H9 (cell line): ENCODE measurements around the gene PID1. TPM values are rescaled to one million over a fixed set of nuclear protein-coding genes. Genes with fewer than 3 reads are reported as not detected.

ENCODE experiments used
- DNase-seq: peaks from one replicate; pipeline ENCODE4 v3.0.0-alpha.2; 2017
- H2AFZ ChIP-seq: one replicate; pipeline ENCODE4 v1.6.1; 2013; ENCODE audit warnings: mild to moderate bottlenecking, low read length, control low read depth, moderate library complexity
- H2AK5ac ChIP-seq: 2 replicates; pipeline ENCODE4 v1.6.1; 2013; ENCODE audit warnings: low read length, control low read depth, mixed read lengths; ENCODE audit not compliant: insufficient read length
- H2BK120ac ChIP-seq: one replicate; pipeline ENCODE4 v1.6.1; 2013; ENCODE audit warnings: low read depth, mild to moderate bottlenecking, low read length, control low read depth, inconsistent platforms; ENCODE audit not compliant: poor library complexity, severe bottlenecking
- H2BK12ac ChIP-seq: 2 replicates; pipeline ENCODE4 v1.6.1; 2013; ENCODE audit warnings: low read length, control low read depth, mixed read lengths, low read depth; ENCODE audit not compliant: insufficient read length
- H2BK15ac ChIP-seq: 2 replicates; pipeline ENCODE4 v1.6.1; 2013; ENCODE audit warnings: low read depth, low read length, control low read depth
- H2BK20ac ChIP-seq: one replicate; pipeline ENCODE4 v1.6.1; 2013; ENCODE audit warnings: low read depth, mild to moderate bottlenecking, low read length, control low read depth, inconsistent platforms; ENCODE audit not compliant: poor library complexity, severe bottlenecking
- H2BK5ac ChIP-seq: 2 replicates; pipeline ENCODE4 v1.6.1; 2013; ENCODE audit warnings: low read length, control low read depth, mixed read lengths; ENCODE audit not compliant: insufficient read length
- H3K14ac ChIP-seq: 2 replicates; pipeline ENCODE4 v1.6.1; 2013; ENCODE audit warnings: low read length, control low read depth; ENCODE audit not compliant: insufficient read depth
- H3K18ac ChIP-seq: 2 replicates; pipeline ENCODE4 v1.6.1; 2013; ENCODE audit warnings: low read depth, mild to moderate bottlenecking, mixed read lengths, low read length, control low read depth; ENCODE audit not compliant: insufficient read length
- H3K23ac ChIP-seq: 2 replicates; pipeline ENCODE4 v1.6.1; 2013; ENCODE audit warnings: low read length, control low read depth, mixed read lengths, low read depth; ENCODE audit not compliant: insufficient read length
- H3K23me2 ChIP-seq: 2 replicates; pipeline ENCODE4 v1.6.1; 2013; ENCODE audit warnings: low read depth, mild to moderate bottlenecking, mixed read lengths, low read length, control low read depth; ENCODE audit not compliant: insufficient read length, poor library complexity, severe bottlenecking
- H3K27ac ChIP-seq: 2 replicates; pipeline ENCODE4 v1.5.1; 2013; ENCODE audit warnings: low read length, control low read depth, mixed read lengths, low read depth; ENCODE audit not compliant: insufficient read length
- H3K27me3 ChIP-seq: 2 replicates; pipeline ENCODE4 v1.6.1; 2013; ENCODE audit warnings: low read length, control low read depth, inconsistent platforms; ENCODE audit not compliant: insufficient read depth
- H3K4ac ChIP-seq: 2 replicates; pipeline ENCODE4 v1.6.1; 2013; ENCODE audit warnings: low read depth, mild to moderate bottlenecking, control low read depth, inconsistent platforms, low read length, moderate library complexity
- H3K4me1 ChIP-seq: 2 replicates; pipeline ENCODE4 v1.6.1; 2013; ENCODE audit warnings: low read length, control low read depth, inconsistent platforms; ENCODE audit not compliant: insufficient read depth
- H3K4me2 ChIP-seq: 2 replicates; pipeline ENCODE4 v1.6.1; 2013; ENCODE audit warnings: low read length, control low read depth, mixed read lengths; ENCODE audit not compliant: insufficient read length, insufficient read depth
- H3K56ac ChIP-seq: 2 replicates; pipeline ENCODE4 v1.6.1; 2013; ENCODE audit warnings: low read depth, mild to moderate bottlenecking, mixed read lengths, low read length, control low read depth; ENCODE audit not compliant: insufficient read length
- H3K79me1 ChIP-seq: 2 replicates; pipeline ENCODE4 v1.6.1; 2013; ENCODE audit warnings: low read depth, mild to moderate bottlenecking, moderate library complexity, low read length, control low read depth, inconsistent platforms; ENCODE audit not compliant: insufficient read depth, poor library complexity, severe bottlenecking
- H3K79me2 ChIP-seq: 2 replicates; pipeline ENCODE4 v1.6.1; 2013; ENCODE audit warnings: low read length, control low read depth, inconsistent platforms; ENCODE audit not compliant: insufficient read depth
- H3K9ac ChIP-seq: 2 replicates; pipeline ENCODE4 v1.6.1; 2013; ENCODE audit warnings: low read length, control low read depth, mixed read lengths; ENCODE audit not compliant: insufficient read length; ENCODE audit errors: extremely low read depth
- H3K9me3 ChIP-seq: one replicate; pipeline ENCODE4 v1.6.1; 2013; ENCODE audit warnings: low read depth, low read length, inconsistent platforms; ENCODE audit not compliant: control insufficient read depth
- H3T11ph ChIP-seq: one replicate; pipeline ENCODE4 v1.6.1; 2013; ENCODE audit warnings: mild to moderate bottlenecking, low read length, control low read depth, inconsistent platforms
- H4K20me1 ChIP-seq: one replicate; pipeline ENCODE4 v1.6.1; 2013; ENCODE audit not compliant: control insufficient read depth, insufficient read length, insufficient read depth
- H4K5ac ChIP-seq: 2 replicates; pipeline ENCODE4 v1.6.1; 2013; ENCODE audit warnings: low read depth, mild to moderate bottlenecking, mixed read lengths, low read length, control low read depth; ENCODE audit not compliant: insufficient read length
- H4K8ac ChIP-seq: replicated peaks from 2 replicates; pipeline ENCODE4 v1.6.1; 2013; ENCODE audit warnings: low read length, control low read depth, mixed read lengths, low read depth; ENCODE audit not compliant: insufficient read length
- H4K91ac ChIP-seq: 2 replicates; pipeline ENCODE4 v1.6.1; 2013; ENCODE audit warnings: low read depth, mild to moderate bottlenecking, moderate library complexity, mixed read lengths, low read length, control low read depth; ENCODE audit not compliant: insufficient read length
- H3K27ac Mint-ChIP-seq, 3 experiments: 2 replicates in 2 of 3; 3 replicates in 1 of 3; pipeline ENCODE4 v1.8.0; 2020 to 2021; ENCODE audit warnings: mixed read lengths in 3 of 3, mild to moderate bottlenecking in 1 of 3, moderate library complexity in 1 of 3
- H3K27me3 Mint-ChIP-seq: 2 replicates; pipeline ENCODE4 v1.8.0; 2021; ENCODE audit warnings: low read depth, mild to moderate bottlenecking, moderate library complexity, mixed read lengths
- H3K36me3 Mint-ChIP-seq, 3 experiments: 2 replicates in 2 of 3; 3 replicates in 1 of 3; pipeline ENCODE4 v1.8.0; 2020 to 2021; ENCODE audit warnings: low read depth in 3 of 3, mixed read lengths in 3 of 3; ENCODE audit not compliant: insufficient read depth in 1 of 3
- H3K4me1 Mint-ChIP-seq, 2 experiments: 2 replicates each; pipeline ENCODE4 v1.8.0; 2020; ENCODE audit warnings: mixed read lengths in 2 of 2
- H3K4me3 Mint-ChIP-seq, 2 experiments: 2 replicates in 1 of 2; 3 replicates in 1 of 2; pipeline ENCODE4 v1.8.0; 2020 to 2021; ENCODE audit warnings: mild to moderate bottlenecking in 2 of 2, mixed read lengths in 2 of 2, moderate library complexity in 1 of 2
- H3K9me3 Mint-ChIP-seq, 2 experiments: 2 replicates in 1 of 2; 3 replicates in 1 of 2; pipeline ENCODE4 v1.8.0; 2020; ENCODE audit warnings: mild to moderate bottlenecking in 2 of 2, mixed read lengths in 2 of 2, moderate library complexity in 1 of 2
- total RNA-seq: library from RNA; stranded (reverse); gene quantifications from 2 replicates; pipeline ENCODE4 v1.2.1, GENCODE V29; 2021
- TF ChIP-seq, protein P1 (sequence below): fragments of 200-600 bp; sonication (generic); conservative IDR thresholded peaks from 3 replicates; pipeline ENCODE4 v1.8.0; 2021; ENCODE audit warnings: antibody characterized with exemption, mild to moderate bottlenecking

The PID1 gene
- total RNA-seq, 1 experiment from 2014 or later: 1.4 TPM

- Histone ChIP-seq H4K5ac (no peak overlapping the region), H3K4me1 (no peaks in the 10 kb centered on the region), H3K23me2 (no peaks in the 10 kb centered on the region), H3K23ac (no peak overlapping the region), H2BK20ac (no peak overlapping the region), H3K9me3 (no peaks in the 10 kb centered on the region), H4K8ac (no peak overlapping the region), H3K18ac (no peak overlapping the region), H3K27ac (no peak overlapping the region), H3K56ac (no peak overlapping the region), H3K4ac (no peak overlapping the region), H3K14ac (no peak overlapping the region), H3K27me3 (no peaks in the 10 kb centered on the region), H3T11ph (no peak overlapping the region), H4K91ac (no peak overlapping the region), H2AK5ac (no peak overlapping the region), H2BK120ac (no peak overlapping the region), H2BK5ac (no peak overlapping the region), H2BK12ac (no peak overlapping the region), H2AFZ (no peak overlapping the region), H3K4me2 (no peak overlapping the region), H4K20me1 (no peaks in the 10 kb centered on the region), H3K79me1 (no peaks in the 10 kb centered on the region), H2BK15ac (no peak overlapping the region), H3K79me2 (no peaks in the 10 kb centered on the region), H3K9ac (no peak overlapping the region)
- no peak overlapping the region for H3K27ac Mint-ChIP-seq
- H3K4me3 Mint-ChIP-seq: no peak overlapping the region
- TF ChIP-seq, protein P1, sequence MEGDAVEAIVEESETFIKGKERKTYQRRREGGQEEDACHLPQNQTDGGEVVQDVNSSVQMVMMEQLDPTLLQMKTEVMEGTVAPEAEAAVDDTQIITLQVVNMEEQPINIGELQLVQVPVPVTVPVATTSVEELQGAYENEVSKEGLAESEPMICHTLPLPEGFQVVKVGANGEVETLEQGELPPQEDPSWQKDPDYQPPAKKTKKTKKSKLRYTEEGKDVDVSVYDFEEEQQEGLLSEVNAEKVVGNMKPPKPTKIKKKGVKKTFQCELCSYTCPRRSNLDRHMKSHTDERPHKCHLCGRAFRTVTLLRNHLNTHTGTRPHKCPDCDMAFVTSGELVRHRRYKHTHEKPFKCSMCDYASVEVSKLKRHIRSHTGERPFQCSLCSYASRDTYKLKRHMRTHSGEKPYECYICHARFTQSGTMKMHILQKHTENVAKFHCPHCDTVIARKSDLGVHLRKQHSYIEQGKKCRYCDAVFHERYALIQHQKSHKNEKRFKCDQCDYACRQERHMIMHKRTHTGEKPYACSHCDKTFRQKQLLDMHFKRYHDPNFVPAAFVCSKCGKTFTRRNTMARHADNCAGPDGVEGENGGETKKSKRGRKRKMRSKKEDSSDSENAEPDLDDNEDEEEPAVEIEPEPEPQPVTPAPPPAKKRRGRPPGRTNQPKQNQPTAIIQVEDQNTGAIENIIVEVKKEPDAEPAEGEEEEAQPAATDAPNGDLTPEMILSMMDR: no peak
- no peaks in the 10 kb centered on the region; a peak in 1 of 4 replicates for H3K4me1 Mint-ChIP-seq
- no peak for DNase-seq
- H3K9me3 Mint-ChIP-seq: no peaks in the 10 kb centered on the region; a peak in 1 of 5 replicates
- no peaks in the 10 kb centered on the region for H3K36me3 Mint-ChIP-seq
- 0 out of 2 replicates have a peak, but pooled peaks cover 1% of the 10 kb centered on the region for H3K27me3 Mint-ChIP-seq
Measured at GRCh38 chr2:229296016-229296415, 24.9 kb upstream of the PID1 start.
